HG03558 (cell line): ENCODE measurements around the gene WDR45B.
"Not testable (repeated sequence)": the region's sequence is repeated elsewhere in the genome, so short reads cannot be mapped to it uniquely, and the experiment has no call there.

Source experiments
- ATAC-seq: cut with Tn5 transposase; IDR thresholded peaks from one replicate; pipeline ENCODE4 v1.9.1; 2021; ENCODE audit warnings: moderate number of reproducible peaks; ENCODE audit not compliant: unreplicated experiment; ENCODE audit errors: extremely low read depth

WDR45B gene

GRCh38 chr17:82658796-82659452 is 10.7 kb upstream of the WDR45B start:
- no peak for ATAC-seq

- no peak for ATAC-seq
Observed at GRCh38 chr17:82658331-82658730, 10.1 kb upstream of the WDR45B start.

DNA sequence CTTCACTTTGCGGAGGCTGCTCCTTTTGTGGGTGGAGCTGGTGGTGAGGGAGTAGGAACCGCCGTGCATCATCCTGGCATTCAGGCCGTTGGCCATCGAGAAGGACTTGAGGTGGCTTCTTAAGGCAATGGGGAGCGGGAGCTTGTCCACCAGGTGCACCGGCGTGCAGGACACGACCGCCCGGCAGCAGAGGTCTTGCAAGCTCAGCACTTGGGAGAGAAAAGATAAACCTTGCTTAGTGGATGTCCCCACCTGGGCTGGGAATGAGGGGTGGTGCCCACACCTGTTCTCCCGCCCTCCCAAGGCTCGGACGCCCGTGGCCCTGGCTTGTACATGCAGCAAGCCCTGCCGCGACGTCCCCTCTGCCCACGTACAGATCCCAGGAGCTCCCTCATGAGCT is 9.7 kb upstream of the WDR45B start:
- ATAC-seq, result no peak

DNA sequence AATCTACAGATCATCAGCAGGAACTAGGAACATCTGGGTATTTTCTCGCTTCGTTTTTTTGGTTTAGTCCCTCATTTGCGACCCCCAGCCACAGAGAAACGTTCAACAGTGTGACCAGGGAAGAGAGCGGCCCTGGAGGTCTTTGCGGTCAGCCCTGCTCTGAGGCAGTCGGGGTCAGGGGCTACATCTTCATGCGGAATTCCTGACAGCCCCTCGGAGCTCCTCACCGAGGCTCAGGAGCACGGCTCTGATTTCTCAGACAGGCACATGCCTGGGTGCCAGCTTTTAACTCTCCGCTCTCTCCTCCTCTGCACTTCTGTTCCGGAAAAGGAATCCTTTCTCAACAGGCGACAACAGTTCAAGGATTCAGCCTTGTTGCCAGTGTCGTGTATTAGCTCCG is 8.0 kb upstream of the WDR45B start:
- ATAC-seq, result no peak

DNA sequence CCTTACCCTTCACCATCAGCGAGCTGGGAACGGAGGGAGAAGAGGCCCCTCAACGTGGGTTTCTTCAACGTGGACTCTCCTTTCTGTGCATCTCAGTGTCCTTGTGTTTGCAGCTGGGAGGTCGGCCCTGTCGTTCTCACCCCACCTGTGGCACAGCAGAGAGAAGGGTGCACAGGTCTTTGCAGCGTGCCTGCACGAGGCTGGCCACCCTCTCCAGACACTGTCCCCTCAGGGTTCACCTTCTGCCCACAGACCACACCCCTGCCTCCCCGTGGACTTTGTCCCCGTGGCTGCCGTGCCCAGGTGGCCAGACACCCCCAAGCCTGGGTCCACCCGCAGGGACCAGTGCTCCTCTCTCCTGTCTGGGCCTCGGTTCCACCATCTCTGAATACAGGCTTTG is 7.3 kb upstream of the WDR45B start:
- ATAC-seq, result no peak

DNA sequence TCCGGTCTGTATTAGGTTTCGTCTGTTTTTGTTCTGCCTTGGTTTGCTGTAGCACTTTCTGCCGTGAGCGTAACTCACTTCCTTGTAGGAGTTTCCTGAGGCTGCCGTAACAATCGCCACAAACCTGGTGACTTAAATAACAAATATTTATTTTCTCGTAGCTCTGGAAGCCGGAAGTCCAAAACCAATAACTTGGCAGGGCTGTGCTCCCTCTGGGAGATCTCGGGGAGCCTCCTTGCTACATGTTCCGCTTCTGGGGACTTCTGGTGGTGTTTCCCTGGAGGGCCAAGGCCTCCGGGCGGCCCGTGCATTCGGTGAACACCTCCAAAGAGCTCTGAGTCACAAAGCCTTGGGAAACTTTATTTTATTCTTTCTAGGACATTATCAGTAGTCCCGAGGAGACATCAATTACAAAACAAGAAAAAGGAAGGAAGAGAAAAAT is 6.8 kb upstream of the WDR45B start:
- no peak for ATAC-seq

- not testable (repeated sequence) for ATAC-seq
Observed at GRCh38 chr17:82654611-82655010, 6.4 kb upstream of the WDR45B start.

DNA sequence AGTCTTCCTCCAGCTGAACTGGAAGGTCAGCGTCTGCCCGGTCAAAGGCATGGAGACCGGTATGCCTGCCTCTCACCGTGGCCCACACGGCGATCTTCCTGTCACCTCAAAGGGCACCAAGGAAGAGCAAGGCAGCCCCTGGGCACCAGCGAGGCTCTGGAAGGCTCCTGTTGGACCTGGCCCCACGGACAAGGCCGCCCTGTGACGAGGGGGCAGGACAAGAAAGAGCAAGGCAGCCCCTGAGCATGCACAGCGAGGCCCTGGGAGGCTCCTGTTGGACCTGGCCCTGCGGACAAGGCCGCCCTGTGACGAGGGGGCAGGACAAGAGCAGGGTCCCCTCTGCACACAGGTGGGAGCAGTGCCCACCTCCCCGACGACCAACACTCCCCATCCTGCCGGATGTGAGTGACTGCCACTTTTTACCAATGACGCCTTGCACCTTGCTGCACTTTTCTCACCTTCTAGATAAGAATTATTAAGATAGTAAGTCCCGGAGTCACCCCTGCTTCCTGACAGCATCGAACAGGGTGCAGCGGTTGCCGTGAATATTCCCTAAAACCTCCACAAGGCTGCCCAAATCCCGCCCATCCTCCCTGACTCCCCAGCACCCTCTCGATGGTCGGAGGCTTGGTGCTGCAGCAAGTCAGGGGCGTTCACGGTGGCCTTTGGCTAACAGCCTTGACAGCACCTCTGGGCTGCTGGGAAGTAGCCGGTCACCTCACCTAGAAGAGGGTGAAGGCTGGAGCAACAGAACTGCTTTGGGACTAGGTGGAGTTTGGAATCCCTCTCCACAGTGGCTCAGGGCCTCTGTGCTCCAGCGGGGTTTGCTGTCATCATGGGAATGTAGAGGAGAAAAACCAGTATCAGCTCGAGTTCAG is 5.6 kb upstream of the WDR45B start:
- no peak for ATAC-seq

- ATAC-seq, result no peak
Observed at GRCh38 chr17:82650723-82651122, 2.5 kb upstream of the WDR45B start.

DNA sequence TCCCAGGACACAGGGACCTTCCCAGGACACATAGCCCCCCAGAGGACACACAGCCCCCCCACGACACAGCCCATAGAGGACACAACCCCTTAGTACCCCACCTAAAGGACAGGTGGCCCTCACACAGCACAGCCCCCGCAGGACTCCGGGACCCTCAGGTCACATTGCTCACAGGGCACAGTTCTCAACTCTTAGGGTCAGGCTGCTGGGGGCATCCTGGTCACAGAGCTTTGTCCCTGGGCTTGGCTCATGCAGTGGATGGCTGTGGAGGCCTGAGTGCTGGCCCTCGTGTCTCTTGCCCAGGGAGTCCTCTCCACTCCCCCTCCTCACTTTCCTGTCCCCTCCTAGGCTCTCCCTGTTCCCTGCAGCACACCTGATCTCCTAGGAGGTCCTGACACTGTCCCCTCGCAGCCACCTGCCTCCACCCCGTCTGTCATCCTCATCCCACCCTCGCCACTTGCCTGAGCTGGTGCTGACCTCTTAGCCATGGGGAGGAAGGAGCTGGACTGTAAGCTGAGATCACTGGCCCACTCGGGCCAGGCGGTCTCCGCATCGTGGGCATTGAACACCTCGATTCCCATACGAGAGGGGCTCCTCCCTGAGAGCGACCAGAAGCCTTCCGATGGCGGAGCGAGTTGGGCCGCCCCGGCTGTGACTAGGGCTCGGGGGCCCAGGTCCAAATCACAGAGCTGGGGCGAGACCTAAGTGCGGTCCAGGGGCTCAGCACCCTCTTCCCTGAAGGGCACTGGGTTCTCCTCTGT is 1.4 kb upstream of the WDR45B start:
- ATAC-seq, result no peak

- no peak for ATAC-seq
Observed at GRCh38 chr17:82648742-82649331, 593 bp upstream of the WDR45B start.

- no peak for ATAC-seq
Observed at GRCh38 chr17:82647593-82648164, 565 bp downstream of the WDR45B start.

DNA sequence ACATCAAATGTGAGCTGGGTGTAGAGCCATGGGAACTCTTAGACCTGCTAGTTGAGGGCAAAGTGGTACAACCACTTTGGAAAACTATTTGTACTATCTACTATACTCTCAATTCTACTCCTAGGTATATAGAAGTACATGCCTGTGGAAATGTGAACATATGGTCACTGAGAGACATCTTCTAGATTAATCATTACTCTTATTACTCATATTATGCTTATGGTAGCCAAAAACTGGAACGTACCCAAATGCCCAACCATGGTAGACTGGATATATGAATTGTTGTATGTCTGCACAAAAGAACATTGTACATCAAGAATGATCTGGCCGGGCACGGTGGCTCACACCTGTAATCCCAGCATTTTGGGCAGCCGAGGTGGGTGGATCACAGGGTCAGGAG is 2.7 kb downstream of the WDR45B start:
- no peak for ATAC-seq

- ATAC-seq, result no peak
Observed at GRCh38 chr17:82644148-82644547, 4.1 kb downstream of the WDR45B start.

DNA sequence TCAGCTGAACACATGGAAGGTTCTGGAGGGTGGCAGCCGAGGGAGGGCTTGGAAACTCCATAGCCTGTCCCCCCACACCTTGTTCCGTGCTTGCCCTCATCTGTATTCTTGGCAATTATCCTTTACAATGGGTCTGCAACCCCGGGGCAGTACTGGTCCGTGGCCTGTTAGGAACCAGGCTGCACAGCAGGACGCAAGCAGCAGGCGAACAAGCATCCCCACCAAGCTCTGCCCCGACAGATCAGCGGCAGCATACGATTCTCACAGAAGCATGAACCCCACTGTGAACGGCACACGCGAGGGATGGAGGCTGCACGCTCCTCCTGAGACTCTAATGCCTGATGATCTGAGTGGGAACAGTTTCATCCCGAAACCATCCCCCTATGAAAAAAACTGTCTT is 6.2 kb downstream of the WDR45B start:
- no peak for ATAC-seq

DNA sequence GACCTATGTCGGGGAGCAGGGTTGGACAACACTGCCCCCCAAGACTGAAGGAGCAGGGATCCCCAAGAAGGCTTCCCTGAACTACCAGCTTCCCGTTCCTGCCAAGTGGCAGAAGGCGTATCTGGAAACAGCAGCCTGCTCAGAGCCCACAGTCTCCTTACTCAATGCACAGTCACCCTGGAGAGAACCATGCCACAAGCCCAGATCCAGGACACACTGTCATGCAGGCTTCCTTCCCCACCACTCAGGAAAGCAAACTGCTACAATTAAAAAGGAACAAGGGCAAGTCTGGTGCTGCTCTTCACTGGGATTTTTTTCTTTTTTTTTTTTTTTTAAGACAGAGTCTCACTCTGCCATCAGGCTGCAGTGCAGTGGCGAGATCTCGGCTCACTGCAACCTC is 8.2 kb downstream of the WDR45B start:
- no peak for ATAC-seq

DNA sequence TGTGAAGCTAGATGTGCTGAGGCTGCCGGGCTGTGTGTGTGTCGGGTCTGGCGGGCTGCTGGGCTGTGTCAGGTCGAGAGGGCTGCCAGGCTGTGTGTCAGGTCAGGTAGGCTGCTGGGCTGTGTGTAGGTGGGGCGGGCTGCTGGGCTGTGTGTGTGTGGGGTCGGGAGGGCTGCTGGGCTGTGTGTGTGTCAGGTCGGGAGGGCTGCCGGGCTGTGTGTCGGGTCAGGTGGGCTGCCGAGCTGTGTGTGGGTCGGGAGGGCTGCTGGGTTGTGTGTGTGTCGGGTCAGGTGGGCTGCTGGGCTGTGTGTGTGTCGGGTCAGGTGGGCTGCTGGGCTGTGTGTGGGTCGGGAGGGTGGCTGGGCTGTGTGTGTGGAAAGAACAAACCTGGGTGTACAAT is 8.6 kb downstream of the WDR45B start:
- no peak for ATAC-seq

DNA sequence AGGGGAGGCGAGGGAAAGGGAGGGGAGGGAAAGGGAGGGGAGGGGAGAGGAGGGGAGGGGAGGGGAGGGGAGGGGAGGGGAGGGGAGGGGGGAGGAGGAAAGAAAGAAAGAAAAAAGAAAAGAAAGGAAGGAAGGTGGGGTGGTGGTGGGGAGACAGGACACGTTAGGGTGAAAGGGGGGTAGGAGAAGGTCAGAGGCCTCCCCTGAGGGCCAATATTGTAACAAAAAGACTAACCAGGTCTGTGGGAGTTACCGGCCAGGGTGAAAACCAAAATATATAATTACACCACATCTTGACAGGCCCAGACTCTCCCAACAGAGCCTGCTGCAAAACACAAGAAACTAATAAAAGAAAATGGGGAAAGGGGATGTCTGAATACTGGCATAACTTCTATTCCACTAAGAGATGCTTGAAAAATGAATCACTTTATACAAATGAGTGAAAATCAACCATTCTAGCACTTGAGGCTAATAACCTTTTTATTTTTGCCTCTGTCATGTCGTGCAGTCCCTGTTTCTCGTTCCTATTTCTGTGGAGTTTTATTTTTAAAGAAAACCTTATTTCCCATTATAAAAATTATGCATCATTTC is 10.0 kb downstream of the WDR45B start:
- ATAC-seq, result no peak

DNA sequence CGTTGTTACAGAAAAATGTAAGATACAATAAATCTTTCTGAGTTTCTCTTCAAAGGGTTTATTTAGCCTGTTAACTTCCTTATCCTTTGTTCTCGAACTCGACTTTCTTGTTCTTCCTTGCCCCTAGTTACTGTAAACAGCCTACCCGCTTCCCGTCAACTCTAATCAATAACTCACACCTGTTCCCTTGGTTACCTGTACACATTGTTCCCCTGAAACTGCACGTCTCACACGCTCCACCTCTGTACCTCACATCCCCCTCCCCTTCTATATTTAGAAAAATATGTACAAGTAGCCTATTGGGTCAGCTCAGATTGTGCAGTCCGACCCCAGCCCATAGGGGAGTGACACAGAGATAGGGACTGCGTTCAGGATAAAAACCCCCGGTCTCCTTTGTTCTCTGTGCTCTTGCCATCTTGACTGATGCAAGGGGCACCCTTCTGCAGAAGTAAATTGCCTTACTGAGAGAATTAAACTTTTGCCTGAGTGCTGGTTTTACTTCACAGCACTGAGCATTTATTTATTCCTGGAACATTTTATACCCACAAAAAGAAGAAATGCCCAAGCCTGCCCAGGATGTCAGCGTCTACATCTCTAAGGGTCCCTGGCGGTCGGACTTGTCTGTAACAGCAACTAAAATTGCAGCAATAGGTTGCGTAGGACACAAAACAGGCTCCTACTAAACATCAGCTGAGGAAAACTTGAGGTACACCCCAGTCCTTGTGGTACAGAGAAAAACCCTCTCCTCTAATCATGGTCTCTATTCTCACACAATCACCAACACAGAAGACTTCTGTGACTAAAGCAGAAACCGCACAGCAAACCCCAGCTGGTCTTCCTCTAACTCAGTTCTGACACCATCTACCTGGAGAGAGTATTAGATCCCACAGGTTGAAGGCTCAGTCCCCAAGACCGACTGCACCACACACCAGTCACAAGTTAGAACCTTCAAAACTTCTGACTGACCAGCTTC is 11.3 kb downstream of the WDR45B start:
- ATAC-seq, result no peak
